ENCODE data around the gene CCDC120. TPM values are rescaled to one million over a fixed set of nuclear protein-coding genes. Genes with fewer than 3 reads are reported as not detected.

Gene CCDC120
- total RNA-seq, 1 experiment from 2014 or later, result 14.5 TPM

GRCh38 chrX:49037883-49038475 lies 20.8 kb upstream of the CCDC120 start:
- no peak for TF ChIP-seq CTCF (conservative IDR thresholded peaks at IDR 0.05)
- Histone ChIP-seq H3K9ac (ENCODE audit: extremely low read depth, insufficient read length, low read length) (no peak overlapping the region), H3K23ac (ENCODE audit: insufficient read length, low read depth, low read length) (no peak overlapping the region), H2AK5ac (ENCODE audit: insufficient read length, low read length) (no peak overlapping the region), H3K27ac (ENCODE audit: insufficient read length, low read depth, low read length) (no peak overlapping the region), H3K4me2 (ENCODE audit: insufficient read depth, insufficient read length, low read length) (no peak overlapping the region), H3K9me3 (ENCODE audit: control insufficient read depth, low read depth, low read length) (no peaks in the 10 kb centered on the region), H3K79me2 (ENCODE audit: insufficient read depth, low read length) (peaks cover 12% of the 10 kb centered on the region; the same call in 1 of the 2 replicates), H4K5ac (ENCODE audit: insufficient read length, low read depth, low read length) (no peak overlapping the region), H3K56ac (ENCODE audit: insufficient read length, low read depth, low read length) (no peak overlapping the region), H4K20me1 (ENCODE audit: control insufficient read depth, insufficient read depth, insufficient read length) (no peaks in the 10 kb centered on the region), H2BK5ac (ENCODE audit: insufficient read length, low read length) (no peak overlapping the region), H3K18ac (ENCODE audit: insufficient read length, low read depth, low read length) (no peak overlapping the region), H3K14ac (ENCODE audit: insufficient read depth, low read length) (no peak overlapping the region; the same call in 1 of the 2 replicates), H2BK120ac (ENCODE audit: low read depth, low read length, poor library complexity, severe bottlenecking) (no peak overlapping the region), H2AFZ (ENCODE audit: low read length) (no peak overlapping the region), H2BK20ac (ENCODE audit: low read depth, low read length, poor library complexity, severe bottlenecking) (no peak overlapping the region), H3K4ac (ENCODE audit: low read depth, low read length) (no peak overlapping the region; the same call in 1 of the 2 replicates), H4K91ac (ENCODE audit: insufficient read length, low read depth, low read length) (no peak overlapping the region), H3T11ph (ENCODE audit: low read length) (no peak overlapping the region), H3K27me3 (ENCODE audit: insufficient read depth, low read length) (no peaks in the 10 kb centered on the region), H3K4me1 (ENCODE audit: insufficient read depth, low read length) (peaks cover 5% of the 10 kb centered on the region), H2BK12ac (ENCODE audit: insufficient read length, low read depth, low read length) (no peak overlapping the region), H3K23me2 (ENCODE audit: insufficient read length, low read depth, low read length, poor library complexity, severe bottlenecking) (peaks cover 7% of the 10 kb centered on the region), H3K79me1 (ENCODE audit: insufficient read depth, low read depth, low read length, poor library complexity, severe bottlenecking) (peaks cover 8% of the 10 kb centered on the region), H4K8ac (replicated peaks; ENCODE audit: insufficient read length, low read depth, low read length) (no peak overlapping the region), H2BK15ac (ENCODE audit: low read depth, low read length) (peak overlapping the region; percentile 58; the same call in 1 of the 2 replicates)
- DNase-seq, result no peak
- Mint-ChIP-seq H3K4me1 (peaks cover 15 to 19% of the 10 kb centered on the region in 2 experiments), H3K27me3 (ENCODE audit: low read depth) (no peaks in the 10 kb centered on the region), H3K4me3 (peak overlapping the region in 1 of 2 experiments; percentile 18; a peak in 1 of 5 replicates), H3K36me3 (ENCODE audit: insufficient read depth in 1 of 3, low read depth in 3 of 3) (peaks cover 49 to 59% (median 50%) of the 10 kb centered on the region in 3 experiments), H3K27ac (peak overlapping the region in 2 of 3 experiments; percentile 9 to 90; a peak in 3 of 7 replicates), H3K9me3 (peaks cover 68 to 73% of the 10 kb centered on the region in 2 experiments)
- WGBS (ENCODE audit: extremely low coverage, insufficient read length, low lambda C conversion rate), result no CpG with 5 or more reads among the region's 15 CpGs

All from H9 (cell line).